Right cardiac atrium (tissue), 5 donors: Measurements from ENCODE around the gene OR2AG1. TPM values are rescaled to one million over a fixed set of nuclear protein-coding genes. Genes with fewer than 3 reads are reported as not detected.

Source experiments
- ATAC-seq, 2 donors: fragments of 200-7000 bp; cut with Tn5 transposase; one replicate each; pipeline versions ENCODE4 v1.8.0 to v1.9.1; 2020; ENCODE audit warnings: moderate library complexity in 2 of 2, mild to moderate bottlenecking in 1 of 2
- DNase-seq, 3 donors: peaks; one replicate each; pipeline ENCODE4 v3.0.0-alpha.2; 2020
- H3K27ac ChIP-seq: one replicate; pipeline ENCODE4 v1.5.1; 2013; ENCODE audit warnings: mild to moderate bottlenecking, low read length, control low read depth, moderate library complexity
- H3K27me3 ChIP-seq: one replicate; pipeline ENCODE4 v1.6.1; 2013; ENCODE audit not compliant: control insufficient read depth, insufficient read depth
- H3K4me1 ChIP-seq: one replicate; pipeline ENCODE4 v1.6.1; 2013; ENCODE audit warnings: low read length; ENCODE audit not compliant: control insufficient read depth, insufficient read depth
- H3K4me3 ChIP-seq: one replicate; pipeline ENCODE4 v1.5.1; 2013; ENCODE audit warnings: low read length, control low read depth
- H3K9me3 ChIP-seq: one replicate; pipeline ENCODE4 v1.6.1; 2013; ENCODE audit warnings: low read length; ENCODE audit not compliant: control insufficient read depth
- WGBS: extraction: QIAGEN DNeasy Blood & Tissue Kit; methylation state at CpG from one replicate; pipeline ENCODE4 v1.1.7; 2013; 5-methylcytosine and 5-hydroxymethylcytosine counted together
- intact Hi-C, 4 donors: fragments of 100-400 bp; cut with DNase I; formaldehyde crosslinking; loops; one replicate each; pipeline versions ENCODE4 v1.11.0 to v1.14.0; 2022 to 2023
- long read RNA-seq, 4 donors: library from polyadenylated mRNA; unstranded; transcript quantifications; one replicate each; pipeline ENCODE4 v2.0.0, GENCODE V29; 2020 to 2021
- polyA plus RNA-seq: library from polyadenylated mRNA; stranded (reverse); fragments of 200-250 nt; gene quantifications from one replicate; pipeline ENCODE4 v1.2.3, GENCODE V29; 2013
- total RNA-seq, 4 donors: library from RNA; stranded (reverse); fragmentation: NEBNext Ultra II Directional; extraction: Animal tissue kit (Norgen Biotek cat#: 25700); gene quantifications; one replicate each; pipeline ENCODE4 v1.2.1, GENCODE V29; 2021
- donor health status: healthy with polysubstance abuse.
- donor health status: DM: no; HTN: yes; CAD: no.
- donor health status: DM: no; HTN: no; CAD: no.
- donor health status: DM: no; HTN: yes; CAD: no; lungs with severe emphysema.
- donor health status: DM: yes; HTN: yes; CAD: no.

OR2AG1 gene, protein sequence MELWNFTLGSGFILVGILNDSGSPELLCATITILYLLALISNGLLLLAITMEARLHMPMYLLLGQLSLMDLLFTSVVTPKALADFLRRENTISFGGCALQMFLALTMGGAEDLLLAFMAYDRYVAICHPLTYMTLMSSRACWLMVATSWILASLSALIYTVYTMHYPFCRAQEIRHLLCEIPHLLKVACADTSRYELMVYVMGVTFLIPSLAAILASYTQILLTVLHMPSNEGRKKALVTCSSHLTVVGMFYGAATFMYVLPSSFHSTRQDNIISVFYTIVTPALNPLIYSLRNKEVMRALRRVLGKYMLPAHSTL
- not detected for total RNA-seq
- polyA plus RNA-seq = not detected
- long read RNA-seq, donor 1 = 0 reads
- long read RNA-seq, donor 2 = 0 reads
- long read RNA-seq, donor 3 = 0 reads
- long read RNA-seq, donor 4 = 0 reads

GRCh38 chr11:6782720-6783119, at the start of gene OR2AG1:
Gene OR2AG1 (plus strand): TSS chr11:6783020. CDS start chr11:6785038, 2,018 bp downstream.
- intact Hi-C loops = no loop called here
- Histone ChIP-seq H3K27ac (no peak within 1 kb of the TSS), H3K27me3 (no peaks in the 10 kb centered on the region), H3K4me1 (no peaks in the 10 kb centered on the region), H3K4me3 (no peak within 1 kb of the TSS), H3K9me3 (no peaks in the 10 kb centered on the region)
- no peak for ATAC-seq
- WGBS = 50% methylated on average over 2 of the region's 2 CpGs
- DNase-seq = no peak

DNA sequence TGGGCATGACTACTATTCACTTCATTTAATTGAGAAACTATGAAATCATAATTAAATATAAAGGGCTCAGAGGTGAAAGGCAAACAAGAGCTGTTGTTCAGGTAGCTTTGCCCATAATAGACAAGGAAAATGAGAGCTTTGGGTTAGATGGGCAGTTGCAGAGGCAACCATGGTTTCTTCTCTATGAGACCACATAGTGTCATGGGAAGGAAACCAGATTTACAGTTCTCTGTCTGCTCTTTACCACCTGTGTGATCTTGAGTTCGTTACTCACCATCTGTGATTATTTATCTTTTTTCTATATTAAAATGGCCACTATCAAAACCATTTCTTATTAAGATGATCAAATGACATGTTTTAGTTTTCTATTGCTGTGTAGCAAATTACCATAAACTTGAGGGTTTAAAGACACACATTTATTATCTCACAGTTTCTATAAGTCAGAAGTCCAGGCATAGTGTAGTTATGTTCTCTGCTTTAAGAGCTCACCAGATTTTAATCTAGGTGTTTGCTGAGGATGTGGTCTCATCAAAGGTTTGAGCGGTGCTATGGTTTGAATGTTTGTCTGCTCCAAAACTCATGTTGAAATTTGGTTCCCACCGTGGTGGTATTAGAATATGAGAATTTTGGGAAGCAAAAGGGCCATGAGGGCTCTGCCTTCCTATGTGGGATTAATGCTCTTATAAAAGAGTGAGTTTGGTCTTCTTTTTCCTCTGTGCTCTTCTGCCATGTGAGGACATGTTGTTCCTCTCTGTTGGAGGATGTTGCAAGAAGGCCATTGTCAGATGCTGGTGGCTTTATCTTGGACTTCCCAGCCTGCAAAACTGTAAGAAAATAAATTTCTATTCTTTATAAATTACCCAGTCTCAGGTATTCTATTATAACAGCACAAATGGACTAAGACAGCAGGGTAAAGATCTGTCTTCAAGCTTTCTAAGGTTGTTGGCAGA, 49.2 kb upstream of the OR2AG1 start:
- Histone ChIP-seq H3K27ac (no peak overlapping the region), H3K4me1 (no peaks in the 10 kb centered on the region), H3K4me3 (no peak overlapping the region), H3K27me3 (no peaks in the 10 kb centered on the region), H3K9me3 (no peaks in the 10 kb centered on the region)
- intact Hi-C loops = no loop called here
- ATAC-seq = no peak
- WGBS = 64% methylated on average over 3 of the region's 3 CpGs
- DNase-seq = no peak

DNA sequence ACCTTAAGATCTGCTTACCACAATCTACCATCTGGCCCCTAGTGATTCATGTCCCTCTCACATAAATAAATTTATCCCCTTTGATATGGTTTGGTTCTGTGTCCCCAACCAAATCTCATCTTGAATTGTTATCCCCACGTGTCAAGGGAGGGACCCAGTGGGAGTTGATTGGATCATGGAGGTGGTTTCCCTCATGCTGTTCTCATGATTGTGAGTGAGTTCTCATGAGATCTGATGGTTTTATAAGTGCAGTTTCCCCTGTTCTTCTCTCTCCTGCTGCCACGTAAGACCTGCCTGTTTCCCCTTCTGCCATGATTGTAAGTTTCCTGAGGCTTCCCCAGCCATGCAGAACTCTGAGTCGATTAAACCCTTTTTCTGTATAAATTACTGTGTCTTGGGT, 48.2 kb upstream of the OR2AG1 start:
- ATAC-seq (no peak), DNase-seq (no peak)
- H3K27me3 ChIP-seq = no peaks in the 10 kb centered on the region
- WGBS = 75% methylated on average over 3 of the region's 3 CpGs
- intact Hi-C loops = no loop called here
- H3K4me1 ChIP-seq = no peaks in the 10 kb centered on the region
- H3K9me3 ChIP-seq = no peaks in the 10 kb centered on the region
- no peak overlapping the region for H3K4me3 ChIP-seq
- H3K27ac ChIP-seq = no peak overlapping the region

DNA sequence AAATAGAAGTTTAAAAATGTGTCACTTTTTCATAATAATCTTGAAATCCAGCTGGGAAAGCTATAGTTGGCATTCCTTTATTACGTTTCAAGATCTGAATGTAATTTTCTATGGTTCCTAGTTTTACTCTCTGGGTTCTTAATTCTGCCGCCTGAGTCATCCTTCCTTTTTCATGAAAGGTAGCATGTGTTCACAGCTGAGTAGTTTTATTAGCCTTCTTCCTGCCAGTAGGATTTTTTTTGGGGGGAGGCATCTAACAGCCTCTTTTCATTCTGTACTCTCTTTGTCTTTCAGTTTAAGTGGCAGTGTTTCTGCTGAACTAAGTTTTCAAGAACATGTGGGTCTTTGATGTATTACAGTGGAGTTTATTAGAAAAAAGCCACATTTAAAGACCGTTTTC, 47.5 kb upstream of the OR2AG1 start:
- DNase-seq (no peak), ATAC-seq (no peak)
- Histone ChIP-seq H3K27ac (no peak overlapping the region), H3K4me1 (no peaks in the 10 kb centered on the region), H3K9me3 (no peaks in the 10 kb centered on the region), H3K4me3 (no peak overlapping the region), H3K27me3 (no peaks in the 10 kb centered on the region)
- WGBS = 68% methylated on average over 3 of the region's 3 CpGs
- intact Hi-C loops = no loop called here

GRCh38 chr11:6736495-6737121, 46.2 kb upstream of the OR2AG1 start:
- intact Hi-C loops = no loop called here
- ATAC-seq (no peak), DNase-seq (no peak)
- no peaks in the 10 kb centered on the region for H3K27me3 ChIP-seq
- H3K27ac ChIP-seq = no peak overlapping the region
- no peaks in the 10 kb centered on the region for H3K4me1 ChIP-seq
- no peaks in the 10 kb centered on the region for H3K9me3 ChIP-seq
- no peak overlapping the region for H3K4me3 ChIP-seq
- WGBS = 55% methylated on average over 3 of the region's 3 CpGs

DNA sequence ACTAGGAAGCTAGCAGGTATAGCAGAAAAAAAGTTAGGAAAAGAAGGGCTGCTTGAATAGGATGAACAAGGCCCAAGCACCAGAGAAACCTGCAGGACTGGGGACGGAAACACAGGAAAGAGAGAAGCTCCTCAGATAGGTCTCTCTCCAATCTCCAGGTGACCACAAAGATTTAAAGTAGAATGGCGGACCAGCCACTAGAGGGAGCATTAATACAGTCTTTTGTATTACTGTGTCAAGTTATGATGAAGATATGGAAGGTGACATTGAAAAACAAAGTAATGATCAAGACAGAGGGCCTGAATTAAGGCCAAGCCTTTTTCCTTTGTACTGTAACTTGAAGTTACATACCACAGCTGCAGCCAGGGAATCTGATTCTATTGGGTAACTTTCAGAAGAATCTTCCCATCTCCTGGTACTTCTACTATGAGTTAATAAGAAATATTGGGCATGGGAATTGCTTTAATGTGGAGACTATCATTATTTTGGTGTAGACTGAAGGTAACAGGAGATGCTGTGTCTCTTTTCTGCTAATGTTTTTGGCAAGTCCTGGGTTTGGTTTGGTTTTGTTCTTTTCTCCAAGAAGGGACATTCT, 44.9 kb upstream of the OR2AG1 start:
- DNase-seq = peak in 1 of 3 donors; percentile 43

DNA sequence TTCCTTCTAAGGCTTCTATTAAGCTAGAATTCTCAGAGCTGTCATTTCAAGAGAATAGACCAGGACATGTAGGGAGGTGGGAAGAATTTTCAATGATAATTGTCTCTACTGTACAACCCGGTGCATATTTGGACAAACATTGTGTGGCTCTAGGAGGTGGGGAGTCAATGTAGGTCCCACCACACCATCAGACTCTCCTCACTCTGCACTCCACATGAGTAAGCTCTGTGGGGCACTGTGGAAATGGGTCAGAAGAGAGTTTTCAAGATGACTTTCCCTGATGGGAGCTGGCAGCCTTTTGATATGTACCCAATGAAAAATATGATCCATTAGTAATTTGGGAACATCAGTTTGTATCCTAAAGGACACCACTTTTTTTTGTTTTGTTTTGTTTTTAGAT, 44.2 kb upstream of the OR2AG1 start:
- Histone ChIP-seq H3K4me3 (no peak overlapping the region), H3K4me1 (no peaks in the 10 kb centered on the region), H3K27me3 (no peaks in the 10 kb centered on the region), H3K27ac (no peak overlapping the region), H3K9me3 (no peaks in the 10 kb centered on the region)
- intact Hi-C loops = no loop called here
- ATAC-seq (no peak), DNase-seq (no peak)
- 85% methylated on average over 1 of the region's 1 CpG for WGBS

More for the DNA sequence above, 44.9 kb upstream of the OR2AG1 start:
- peak in 1 of 2 donors; percentile 67 for ATAC-seq
- intact Hi-C loops = no loop called here
- no peak overlapping the region for H3K4me3 ChIP-seq
- WGBS = 12% methylated on average over 2 of the region's 2 CpGs
- H3K4me1 ChIP-seq = no peaks in the 10 kb centered on the region
- no peak overlapping the region for H3K27ac ChIP-seq
- no peaks in the 10 kb centered on the region for H3K27me3 ChIP-seq
- H3K9me3 ChIP-seq = no peaks in the 10 kb centered on the region

- Histone ChIP-seq H3K27ac (no peak overlapping the region), H3K27me3 (no peaks in the 10 kb centered on the region), H3K9me3 (no peaks in the 10 kb centered on the region), H3K4me1 (no peaks in the 10 kb centered on the region), H3K4me3 (no peak overlapping the region)
- ATAC-seq = no peak
- DNase-seq = no peak
- 69% methylated on average over 7 of the region's 7 CpGs for WGBS
- intact Hi-C loops = no loop called here
Observed at GRCh38 chr11:6742260-6742659, 40.6 kb upstream of the OR2AG1 start.

GRCh38 chr11:6745018-6745417, 37.8 kb upstream of the OR2AG1 start:
- H3K4me1 ChIP-seq = no peaks in the 10 kb centered on the region
- H3K27ac ChIP-seq = no peak overlapping the region
- H3K4me3 ChIP-seq = peak overlapping the region; percentile 39
- DNase-seq (no peak), ATAC-seq (no peak)
- H3K27me3 ChIP-seq = no peaks in the 10 kb centered on the region
- WGBS = 77% methylated on average over 4 of the region's 4 CpGs
- intact Hi-C loops = no loop called here
- no peaks in the 10 kb centered on the region for H3K9me3 ChIP-seq

DNA sequence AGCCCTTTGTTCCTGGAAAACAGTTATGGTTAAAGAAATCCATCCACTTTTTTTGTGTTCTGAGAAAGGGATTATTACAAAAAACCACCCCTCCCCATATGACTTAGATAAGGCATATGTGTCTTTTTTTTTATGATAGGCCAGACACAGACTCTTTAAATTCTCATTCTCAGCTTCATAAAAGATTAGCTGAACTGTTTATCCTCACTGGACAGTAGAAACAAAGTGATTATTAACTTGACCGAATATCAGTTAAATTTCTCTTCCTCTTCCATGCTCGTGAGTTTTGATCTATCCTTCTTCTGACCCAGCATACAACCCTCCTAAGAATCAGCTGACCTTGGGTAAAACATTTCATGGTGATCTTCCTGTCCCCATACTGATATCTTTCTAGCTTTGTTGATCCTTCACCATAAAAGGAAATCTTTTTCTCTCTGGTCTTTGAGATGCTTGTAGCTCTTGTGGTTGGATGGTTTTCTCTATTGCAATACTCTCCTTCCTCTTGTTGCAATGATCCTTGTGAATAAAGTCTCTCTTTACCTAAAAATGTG, 37.3 kb upstream of the OR2AG1 start:
- Histone ChIP-seq H3K27me3 (no peaks in the 10 kb centered on the region), H3K4me3 (peak overlapping the region; percentile 39), H3K4me1 (no peaks in the 10 kb centered on the region), H3K9me3 (no peaks in the 10 kb centered on the region), H3K27ac (no peak overlapping the region)
- intact Hi-C loops = no loop called here
- ATAC-seq (peak in 1 of 2 donors; percentile 19), DNase-seq (no peak)
- WGBS = 40% methylated on average over 2 of the region's 2 CpGs
